GM11168 (cell line): Measurements from ENCODE around the gene ZNF532.
"Not testable (repeated sequence)": the region's sequence is repeated elsewhere in the genome, so short reads cannot be mapped to it uniquely, and the experiment has no call there.

Experiments used
- in situ Hi-C: fragments of 300-500 bp; cut with MboI; formaldehyde crosslinking; loops from one replicate; pipeline ENCODE4 v1.12.0; 2022; ENCODE audit warnings: low sequenced_read_pairs; ENCODE audit not compliant: unreplicated experiment

Gene ZNF532

GRCh38 chr18:59024829-59025228 lies 160.2 kb downstream of the ZNF532 start:
- in situ Hi-C loops, result no loop called here

DNA sequence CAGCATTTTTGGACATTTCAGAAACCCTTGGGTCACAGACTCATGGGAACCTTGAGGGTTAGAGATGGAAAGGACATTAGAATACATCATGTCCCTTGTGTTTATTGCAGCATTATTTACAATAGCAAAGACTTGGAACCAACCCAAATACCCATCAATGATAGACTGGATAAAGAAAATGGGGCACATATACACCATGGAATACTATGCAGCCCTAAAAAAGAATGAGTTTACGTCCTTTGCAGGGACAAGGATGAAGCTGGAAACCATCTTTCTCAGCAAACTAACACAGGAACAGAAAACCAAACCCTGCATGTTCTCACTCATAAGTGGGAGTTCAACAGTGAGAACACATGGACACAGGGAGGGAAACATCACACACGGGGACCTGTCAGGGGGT lies 160.9 kb downstream of the ZNF532 start:
- in situ Hi-C loops, result not testable (repeated sequence)

- in situ Hi-C loops, result no loop called here
Observed at GRCh38 chr18:59026364-59026763, 161.7 kb downstream of the ZNF532 start.

DNA sequence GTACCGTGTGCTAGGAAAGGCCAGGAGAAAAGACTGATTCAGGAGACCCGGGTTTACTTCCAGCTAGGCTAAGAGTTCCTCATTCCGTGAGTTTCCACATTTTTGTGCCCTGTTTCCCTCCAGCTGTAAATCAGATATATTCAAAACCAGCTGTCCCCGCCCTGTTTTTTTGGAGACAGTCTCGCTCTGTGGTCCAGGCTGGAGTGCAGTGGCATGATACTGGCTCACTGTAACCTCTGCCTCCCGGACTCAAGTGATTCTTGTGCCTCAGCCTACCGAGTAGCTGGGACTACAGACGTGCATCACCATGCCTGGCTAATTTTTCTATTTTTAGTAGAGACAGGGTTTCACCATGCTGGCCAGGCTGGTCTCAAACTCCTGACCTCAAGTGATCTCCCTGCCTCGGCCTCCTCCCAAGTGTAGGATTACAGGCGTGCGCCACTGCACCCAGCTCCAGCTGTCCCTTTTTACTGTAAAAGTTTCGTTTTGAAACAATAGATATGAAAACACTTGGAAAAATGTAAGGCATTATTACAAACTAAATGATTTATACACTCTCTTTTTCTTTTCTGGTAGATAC lies 162.2 kb downstream of the ZNF532 start:
- in situ Hi-C loops, result no loop called here

GRCh38 chr18:59029663-59030429 lies 165.2 kb downstream of the ZNF532 start:
- in situ Hi-C loops, result no loop called here

DNA sequence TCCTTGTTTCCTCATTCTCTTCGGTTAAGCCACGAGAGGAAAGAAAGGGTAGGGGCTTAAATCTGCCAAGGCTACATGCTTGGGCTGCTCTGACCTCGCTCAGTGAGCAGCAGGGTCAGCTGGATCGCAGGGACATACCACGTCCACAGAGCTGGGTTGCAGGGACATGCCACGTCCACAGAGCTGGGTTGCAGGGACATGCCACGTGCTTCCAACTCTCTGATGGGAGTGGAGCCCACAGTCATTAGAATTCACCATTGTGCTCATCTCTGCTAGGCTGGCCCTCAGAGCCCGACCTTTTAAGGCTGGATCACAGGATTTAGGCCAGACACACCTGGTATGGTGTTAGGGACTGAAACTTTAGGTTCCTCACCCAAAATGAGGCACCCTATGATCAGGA lies 167.6 kb downstream of the ZNF532 start:
- in situ Hi-C loops, result no loop called here

- in situ Hi-C loops, result no loop called here
Observed at GRCh38 chr18:59033359-59033758, 168.7 kb downstream of the ZNF532 start.

GRCh38 chr18:59033974-59034373 lies 169.3 kb downstream of the ZNF532 start:
- in situ Hi-C loops, result no loop called here

DNA sequence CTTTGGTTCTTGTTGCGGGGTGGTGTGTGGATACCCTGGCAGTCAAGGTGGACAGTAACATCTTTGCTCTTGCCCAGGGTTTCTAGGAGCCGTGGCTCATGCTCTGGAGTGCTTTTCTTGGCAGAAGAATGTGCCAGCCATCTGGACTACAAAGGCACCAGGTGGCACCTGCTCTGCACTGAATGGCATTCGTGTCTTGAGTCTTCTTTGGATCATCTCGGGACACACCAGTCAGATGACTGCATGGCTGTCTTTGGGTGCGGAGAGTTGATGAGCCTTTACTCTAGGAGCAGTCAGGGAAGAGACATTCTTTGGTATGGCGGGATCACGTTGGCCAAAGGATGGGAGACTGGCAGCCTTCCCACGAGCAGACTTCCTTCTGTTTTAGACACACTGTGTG lies 170.9 kb downstream of the ZNF532 start:
- in situ Hi-C loops, result no loop called here
